Superior temporal gyrus (tissue), 1 donor: ENCODE measurements around the gene SERPINA1.
"Not testable (repeated sequence)": the region's sequence is repeated elsewhere in the genome, so short reads cannot be mapped to it uniquely, and the experiment has no call there.

ENCODE experiments used
- DNase-seq: peaks from one replicate; pipeline ENCODE4 v3.0.0-alpha.2; 2016; ENCODE audit errors: extremely low spot score

Gene SERPINA1

DNA sequence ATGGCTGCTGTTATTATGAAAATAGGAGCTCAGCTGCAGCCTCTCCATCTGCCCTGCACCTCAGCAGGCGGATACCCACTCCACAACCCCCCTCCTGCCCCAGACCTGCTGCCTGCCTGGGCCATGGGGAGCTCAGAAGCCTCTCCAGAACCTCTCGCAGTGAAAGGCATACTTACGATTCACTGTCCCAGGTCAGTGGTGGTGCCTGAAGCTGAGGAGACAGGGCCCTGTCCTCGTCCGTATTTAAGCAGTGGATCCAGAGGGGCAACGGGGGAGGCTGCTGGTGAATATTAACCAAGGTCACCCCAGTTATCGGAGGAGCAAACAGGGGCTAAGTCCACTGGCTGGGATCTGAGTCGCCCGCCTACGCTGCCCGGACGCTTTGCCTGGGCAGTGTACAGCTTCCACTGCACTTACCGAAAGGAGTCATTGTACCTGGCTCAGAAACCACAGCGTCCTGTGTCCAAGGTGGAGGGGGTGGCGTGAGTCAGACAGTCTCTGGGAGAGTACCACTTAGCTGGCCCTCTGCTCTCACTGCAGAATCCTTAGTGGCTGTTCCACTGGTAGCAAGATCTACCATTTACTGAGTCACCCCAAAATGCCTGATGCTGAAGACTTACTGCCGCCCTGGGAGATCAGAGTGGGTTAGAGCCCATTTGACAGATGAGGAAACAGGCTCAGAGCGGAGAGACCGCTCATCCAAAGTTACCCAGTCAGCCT lies at the start of gene SERPINA1:
TSS of gene SERPINA1 (minus strand) at position 219 of the 720 bp plus-strand sequence. CDS start 5,365 bp downstream, outside the sequence.
- DNase-seq, result no peak

DNA sequence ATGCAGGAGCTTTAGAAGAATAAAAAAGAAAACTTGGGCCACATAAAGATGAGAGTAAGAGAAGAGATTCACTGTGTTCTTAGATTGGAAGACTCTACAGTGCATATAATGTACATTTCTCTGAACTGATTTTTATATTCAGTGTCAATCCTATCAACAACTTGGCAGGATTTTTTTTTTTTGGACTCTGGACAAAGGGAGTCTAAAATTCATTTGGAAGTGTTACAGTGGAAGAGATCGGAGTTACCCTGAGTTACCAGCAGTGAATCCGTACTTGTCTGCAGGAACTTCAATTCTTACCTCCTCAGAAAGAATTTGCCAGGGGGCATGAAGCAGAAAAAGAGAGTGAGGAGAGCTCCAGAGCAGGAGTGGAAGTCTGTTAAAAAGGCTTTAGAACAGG lies 40.2 kb upstream of the SERPINA1 start:
- DNase-seq, result no peak

DNA sequence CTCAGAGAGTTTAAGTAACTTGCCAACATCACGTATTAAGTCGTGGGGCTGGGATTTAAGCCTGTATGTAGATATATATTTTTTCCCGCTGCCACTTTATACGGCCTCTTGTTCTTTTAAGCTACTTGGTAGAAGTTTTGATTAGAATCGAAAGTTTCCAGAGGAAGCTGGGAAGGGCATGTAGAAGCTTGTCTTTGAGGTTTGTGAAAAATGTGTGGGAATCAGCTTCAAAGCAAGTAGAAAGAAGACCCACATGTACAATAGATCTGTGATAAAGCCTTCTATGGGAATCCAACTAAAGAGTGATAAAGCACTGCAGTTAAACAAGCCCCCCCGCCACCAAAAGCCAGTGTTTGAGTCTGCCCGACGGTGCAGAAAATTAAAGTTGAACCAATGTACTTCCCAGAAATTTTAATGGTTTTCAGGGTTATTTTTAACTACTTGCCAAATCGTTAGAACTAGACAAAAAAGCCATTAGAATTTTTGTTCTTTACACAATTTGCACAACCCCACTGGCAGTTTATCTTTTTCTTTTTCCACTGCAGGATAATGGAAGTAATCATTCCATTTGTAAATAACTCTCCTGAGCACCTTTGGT lies 38.7 kb upstream of the SERPINA1 start:
- no peak for DNase-seq

DNA sequence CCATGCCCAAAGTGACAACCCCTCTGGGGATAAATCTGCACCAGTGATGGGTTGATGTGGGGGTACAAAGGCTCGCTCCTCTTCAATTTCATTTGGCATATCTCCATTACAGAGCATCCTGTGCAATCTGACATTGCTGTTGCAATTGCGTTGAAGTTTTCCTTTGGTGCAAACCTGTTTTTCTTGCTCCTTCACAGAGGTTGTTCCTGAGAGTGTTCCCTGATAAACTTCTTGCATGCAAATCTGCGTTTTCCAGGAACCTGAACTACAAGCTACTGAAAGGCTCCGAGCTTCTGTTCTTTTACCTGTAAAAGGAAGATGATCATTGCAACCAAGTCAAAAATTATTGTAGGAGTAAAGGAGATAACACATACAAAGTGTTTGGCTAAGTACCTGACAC lies 38.1 kb upstream of the SERPINA1 start:
- no peak for DNase-seq

DNA sequence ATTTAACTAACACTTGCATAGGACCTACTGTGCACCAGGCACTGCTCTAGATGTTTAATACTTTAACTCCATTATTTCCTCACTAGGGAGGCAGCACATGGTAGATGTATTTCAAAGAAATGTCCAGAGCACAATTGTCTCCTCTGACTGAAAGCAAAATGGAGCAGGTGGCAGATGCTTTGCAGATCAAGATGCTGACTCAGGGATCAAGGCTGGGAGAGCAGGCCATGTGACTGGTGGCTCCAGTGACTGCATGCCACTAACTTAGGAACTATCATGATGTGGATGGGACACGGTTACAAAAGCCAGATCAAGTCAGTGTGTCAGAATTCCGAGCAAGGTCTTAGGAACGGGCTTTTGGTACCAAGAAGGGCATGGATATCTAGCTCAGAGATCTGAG lies 36.0 kb upstream of the SERPINA1 start:
- DNase-seq, result no peak

DNA sequence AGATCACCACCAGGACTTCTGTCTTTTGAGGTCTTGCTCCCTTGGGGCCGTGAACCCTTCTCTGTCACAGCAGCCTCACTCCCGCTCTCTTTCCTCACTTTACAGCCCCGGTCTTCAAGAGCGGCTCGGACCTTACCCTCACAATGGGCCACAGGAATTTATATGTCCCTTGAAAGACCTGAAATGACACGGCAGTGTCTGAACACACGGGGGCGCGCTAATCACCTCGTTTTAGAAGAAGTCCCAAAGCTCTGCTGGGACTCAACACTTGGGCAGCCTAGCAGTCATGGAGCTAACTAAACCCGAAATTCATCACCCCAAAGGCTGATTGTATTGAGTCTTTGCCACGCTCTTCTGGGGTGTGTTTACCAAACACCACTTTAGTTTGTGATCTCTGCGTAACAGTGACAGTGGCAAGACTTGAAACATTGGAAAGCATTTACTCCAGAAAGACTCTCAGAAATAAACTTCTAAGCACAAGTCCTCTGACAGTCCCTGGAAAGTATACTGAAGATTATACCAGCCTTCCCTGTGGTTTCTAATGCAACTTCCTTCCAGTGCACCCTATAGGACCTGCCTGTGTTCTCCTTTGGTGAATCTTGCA lies 35.2 kb upstream of the SERPINA1 start:
- peak; percentile 57 for DNase-seq

DNA sequence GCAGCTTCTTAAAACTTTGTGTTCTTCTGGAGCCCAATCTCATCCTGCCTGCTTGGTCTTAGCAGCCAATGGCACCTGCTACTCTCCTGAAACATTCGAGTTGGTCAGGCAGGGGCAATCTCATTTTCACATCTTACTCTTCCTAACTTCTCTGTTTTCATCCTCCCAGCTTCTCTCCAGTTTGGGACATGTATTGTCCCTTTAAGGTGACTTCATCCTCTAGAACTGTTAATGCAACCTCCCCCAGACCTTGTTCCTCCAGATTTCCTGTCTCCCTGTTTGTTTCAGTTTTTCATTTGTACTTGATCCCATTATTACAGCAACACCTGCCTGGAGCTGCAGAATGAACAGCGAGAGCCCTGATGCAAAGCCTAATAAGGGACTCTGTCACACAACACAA lies 32.9 kb upstream of the SERPINA1 start:
- DNase-seq, result no peak

DNA sequence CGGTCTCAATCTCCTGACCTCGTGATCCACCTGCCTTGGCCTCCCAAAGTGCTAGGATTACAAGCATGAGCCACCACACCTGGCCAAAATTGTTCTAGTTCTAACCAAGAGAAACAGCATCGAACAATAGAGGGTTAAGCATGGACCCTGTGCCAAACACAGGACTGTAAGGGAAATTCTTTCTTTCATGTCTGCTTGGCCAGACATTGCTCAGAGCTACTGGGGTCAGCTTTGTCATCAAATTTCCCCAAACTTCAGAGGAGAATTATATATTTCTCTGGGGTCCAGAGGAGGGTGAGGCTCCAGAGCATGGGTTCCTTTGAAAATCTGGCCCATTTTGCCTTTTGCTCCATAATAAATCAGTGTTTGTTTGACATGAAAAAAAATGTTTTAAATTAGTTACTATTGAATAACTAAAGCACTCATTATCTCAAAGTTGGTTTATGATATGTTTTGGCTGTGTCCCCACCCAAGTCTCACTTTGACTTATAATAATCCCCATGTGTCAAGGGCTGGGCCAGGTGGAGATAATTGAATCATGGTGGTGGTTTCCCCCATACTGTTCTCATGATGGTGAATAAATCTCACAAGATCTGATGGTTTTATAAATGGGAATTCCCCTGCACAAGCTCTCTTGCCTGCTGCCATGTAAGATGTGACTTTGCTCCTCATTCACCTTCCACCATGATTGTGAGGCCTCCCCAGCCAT lies 29.2 kb upstream of the SERPINA1 start:
- DNase-seq, result not testable (repeated sequence)

DNA sequence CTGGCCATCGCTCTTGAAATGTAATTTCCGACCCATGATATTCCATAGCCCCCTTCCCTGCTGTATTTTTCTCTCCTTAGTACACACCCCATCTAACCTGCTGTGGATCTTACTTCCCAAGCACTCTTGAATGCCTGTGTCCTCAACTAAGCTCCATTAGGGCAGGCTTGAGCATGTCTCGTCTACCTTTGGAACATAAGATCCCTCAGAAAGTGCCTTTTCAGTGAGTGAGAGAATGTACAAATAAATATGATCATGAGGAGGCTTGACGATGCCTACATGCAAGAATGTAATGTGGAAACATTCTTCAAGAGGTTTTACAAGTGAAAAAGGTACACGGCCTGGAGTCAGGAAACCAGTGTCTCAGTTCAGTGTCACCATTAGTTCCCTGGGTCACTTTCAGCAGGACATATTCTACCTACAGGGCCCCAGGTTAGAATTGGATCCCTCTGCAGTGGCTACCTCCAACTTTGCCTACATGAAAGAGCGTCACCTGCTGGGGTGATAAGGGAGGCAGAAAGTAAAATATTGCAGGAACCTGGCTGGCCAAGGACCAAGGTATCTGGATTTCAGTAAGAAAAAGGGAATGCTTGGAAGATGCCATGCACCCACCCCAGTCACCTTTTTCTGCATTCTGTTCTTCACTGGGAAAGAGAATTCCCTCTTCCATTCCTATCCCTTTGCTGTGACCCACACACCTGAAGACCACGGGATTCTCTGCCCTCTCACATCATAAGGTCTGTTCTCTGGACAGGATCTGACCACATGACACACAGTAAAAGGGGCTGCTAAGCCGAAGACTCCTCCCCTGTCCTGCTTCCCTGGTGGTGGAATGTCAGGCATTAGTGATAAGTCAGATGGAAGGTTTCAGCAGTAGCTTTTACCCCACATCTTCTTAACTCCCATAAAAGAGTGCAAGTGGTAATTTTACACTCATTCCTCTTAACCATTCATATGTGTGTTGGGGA lies 24.6 kb upstream of the SERPINA1 start:
- no peak for DNase-seq

DNA sequence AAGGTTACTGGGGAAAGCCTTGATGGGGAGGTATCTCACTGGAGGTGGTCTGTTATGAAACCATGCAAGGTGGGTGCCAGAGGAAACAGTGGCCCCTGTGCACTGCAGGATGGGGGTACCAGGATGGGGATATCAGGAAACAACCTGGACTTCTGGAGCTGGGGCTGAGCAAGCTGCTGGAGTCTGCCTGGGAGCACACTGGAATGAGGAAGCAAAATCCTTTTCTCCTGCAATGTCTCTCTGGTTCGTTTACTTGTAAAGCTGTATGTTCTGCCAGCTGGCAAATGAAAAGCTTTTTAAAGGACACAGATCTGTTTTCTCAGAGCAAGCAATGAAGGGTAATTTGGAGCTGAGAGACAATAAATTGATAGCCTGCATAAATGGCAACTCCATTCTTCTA lies 23.2 kb upstream of the SERPINA1 start:
- no peak for DNase-seq

DNA sequence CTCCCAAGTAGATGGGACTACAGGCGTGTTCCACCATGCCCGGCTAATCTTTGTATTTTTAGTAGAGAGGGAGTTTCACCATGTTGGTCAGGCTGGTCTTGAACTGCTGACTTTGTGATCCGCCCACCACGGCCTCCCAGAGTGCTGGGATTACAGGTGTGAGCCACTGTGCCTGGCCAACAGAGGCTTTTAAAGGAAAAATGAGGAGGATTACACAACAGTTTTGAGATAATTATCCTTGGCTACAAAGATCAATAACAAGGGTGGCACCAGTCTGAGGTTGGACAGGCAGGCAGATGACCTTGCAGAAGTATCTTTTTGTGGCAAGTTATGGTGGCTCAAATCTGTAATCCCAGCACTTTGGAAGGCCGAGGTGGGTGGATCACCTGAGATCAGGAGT lies 21.0 kb upstream of the SERPINA1 start:
- not testable (repeated sequence) for DNase-seq

DNA sequence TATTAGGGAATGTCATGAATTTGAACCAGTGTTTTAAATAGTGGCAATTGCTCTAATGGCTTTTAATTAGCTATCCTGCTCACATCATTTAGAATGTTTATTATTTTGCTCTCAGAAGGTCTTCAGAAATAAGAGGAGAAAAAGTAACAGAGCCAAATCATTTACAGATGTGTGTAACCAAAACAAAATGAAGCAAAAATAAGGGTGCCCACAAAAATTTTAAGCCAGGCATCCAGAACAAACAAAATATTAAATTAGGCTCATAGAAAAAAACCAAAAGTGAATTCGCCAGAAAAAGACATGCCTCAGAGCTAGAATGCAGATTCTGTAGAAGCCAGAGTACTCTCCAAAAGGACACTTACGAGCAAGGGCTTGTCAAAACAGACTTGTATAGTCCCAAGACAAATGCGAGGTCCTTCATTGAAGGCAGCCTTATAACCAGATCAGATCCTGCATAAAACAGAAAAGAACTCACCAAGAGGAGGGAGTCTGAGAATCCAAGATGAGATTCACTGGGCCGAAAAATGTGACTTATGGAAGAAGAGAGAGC lies 20.2 kb upstream of the SERPINA1 start:
- DNase-seq, result no peak

DNA sequence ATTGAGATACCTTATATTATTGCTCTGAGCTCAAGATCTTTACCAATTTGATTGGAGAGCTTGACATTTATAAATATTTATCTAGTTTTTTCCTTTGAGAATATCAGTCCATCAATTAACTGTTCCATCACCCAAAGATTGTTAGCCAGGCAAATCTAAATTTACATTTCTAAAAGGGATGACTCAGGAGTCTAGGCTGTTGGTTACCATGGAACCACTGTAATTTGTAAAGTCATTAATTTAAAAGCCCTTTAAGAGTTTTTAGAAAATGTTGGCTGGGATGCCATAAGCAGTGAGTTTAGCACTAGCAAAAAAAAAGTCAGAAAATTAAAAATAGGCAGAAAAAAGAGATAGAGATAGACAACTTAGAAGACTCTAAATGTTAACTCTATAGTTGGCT lies 19.5 kb upstream of the SERPINA1 start:
- no peak for DNase-seq

DNA sequence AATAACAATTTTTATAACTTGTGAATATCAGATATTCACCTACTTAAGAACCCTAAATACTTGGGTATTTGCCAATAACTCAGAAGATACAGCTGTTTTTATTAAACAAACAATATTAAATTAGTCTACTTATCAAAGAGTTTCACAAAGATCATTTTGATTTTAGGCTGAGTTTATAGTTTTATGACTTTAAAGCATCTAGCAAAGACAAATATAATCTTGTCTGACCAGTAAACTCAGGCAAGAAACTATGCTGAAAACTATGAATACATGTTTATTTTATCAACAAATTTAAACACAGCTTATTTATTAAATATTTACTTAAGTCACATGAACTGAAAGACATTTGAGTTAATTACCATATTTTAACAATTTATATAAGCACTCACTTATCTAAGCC lies 18.5 kb upstream of the SERPINA1 start:
- DNase-seq, result no peak

DNA sequence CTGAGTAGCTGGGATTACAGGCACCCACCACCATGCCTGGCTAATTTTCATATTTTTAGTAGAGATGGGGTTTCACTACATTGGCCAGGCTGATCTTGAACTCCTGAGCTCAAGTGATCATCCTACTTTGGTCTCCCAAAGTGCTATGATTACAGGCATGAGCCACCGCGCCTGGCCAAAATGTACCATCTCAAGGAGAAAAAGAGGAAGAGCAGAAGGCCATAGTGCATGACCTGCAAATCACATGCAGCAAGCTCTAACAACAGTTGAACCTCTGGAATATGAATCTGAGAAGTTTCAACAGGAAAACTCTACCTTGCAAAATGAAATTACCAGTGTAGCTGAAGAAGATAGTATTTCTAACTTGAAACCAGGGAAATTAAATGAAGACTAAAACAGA lies 17.1 kb upstream of the SERPINA1 start:
- no peak for DNase-seq

DNA sequence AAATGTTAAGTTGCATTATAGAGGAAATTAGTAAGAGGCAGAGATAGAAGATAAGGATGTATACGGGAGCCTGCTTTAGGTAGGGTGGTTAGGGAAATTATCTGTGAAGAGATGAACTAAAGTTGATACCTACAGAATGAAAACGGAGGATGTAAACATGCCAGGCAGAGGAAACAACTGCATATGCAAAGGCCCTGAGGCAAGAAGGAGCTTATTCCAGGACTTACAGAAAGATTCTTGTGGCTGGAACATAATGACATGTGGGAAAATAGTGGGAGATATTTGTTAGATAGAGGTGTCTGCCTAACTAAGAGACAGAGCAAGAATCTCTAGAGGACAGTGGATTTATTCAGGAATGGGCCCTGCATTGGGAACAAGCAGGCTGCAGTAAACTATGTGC lies 16.2 kb upstream of the SERPINA1 start:
- no peak for DNase-seq

DNA sequence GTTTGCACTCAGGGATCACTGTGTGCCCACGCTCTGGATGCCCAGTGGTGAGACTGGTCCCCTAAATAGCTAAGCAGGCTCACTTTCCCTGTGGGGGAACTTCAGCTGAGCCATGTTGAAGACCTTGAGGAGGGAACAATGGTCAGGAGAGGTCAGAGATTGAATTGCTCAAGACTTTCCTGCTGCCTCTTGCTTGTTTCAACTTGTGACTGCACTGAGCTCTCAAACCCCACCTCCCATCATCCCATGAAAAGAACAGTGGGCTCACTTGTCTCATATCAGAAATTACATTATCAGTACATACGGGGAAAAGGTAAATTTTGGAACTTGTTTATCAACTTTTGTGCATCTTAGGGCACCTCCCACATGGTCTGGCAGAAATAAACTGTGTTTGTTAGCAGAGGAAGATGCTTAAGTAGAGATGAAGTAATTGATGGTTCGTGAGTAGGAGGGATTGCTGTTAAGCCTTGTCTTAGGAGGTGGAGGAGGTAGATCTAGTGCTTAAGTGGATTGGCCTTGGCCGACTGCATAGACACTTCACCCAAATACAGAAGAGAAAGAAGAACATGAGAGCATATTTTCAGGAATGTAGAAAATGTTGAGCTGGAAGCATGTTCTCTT lies 15.0 kb upstream of the SERPINA1 start:
- no peak for DNase-seq

DNA sequence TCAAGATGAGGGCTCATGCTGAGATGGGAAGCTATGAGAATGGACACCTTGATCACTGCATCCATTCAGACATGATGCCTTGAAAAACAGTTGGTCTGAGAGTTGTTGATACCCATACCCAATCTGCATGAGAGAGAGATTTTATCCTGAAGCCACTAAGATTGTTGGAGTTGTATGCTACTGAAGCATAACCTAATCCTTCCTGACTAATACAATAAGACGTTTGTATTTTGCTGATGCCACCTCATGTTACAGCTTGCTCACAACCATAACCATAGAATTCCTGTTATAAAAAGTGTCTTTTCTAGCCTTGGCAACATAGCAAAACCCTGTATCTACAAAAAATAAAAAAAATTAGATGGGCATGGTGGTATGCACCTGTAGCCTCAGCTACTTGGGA lies 12.7 kb upstream of the SERPINA1 start:
- no peak for DNase-seq

DNA sequence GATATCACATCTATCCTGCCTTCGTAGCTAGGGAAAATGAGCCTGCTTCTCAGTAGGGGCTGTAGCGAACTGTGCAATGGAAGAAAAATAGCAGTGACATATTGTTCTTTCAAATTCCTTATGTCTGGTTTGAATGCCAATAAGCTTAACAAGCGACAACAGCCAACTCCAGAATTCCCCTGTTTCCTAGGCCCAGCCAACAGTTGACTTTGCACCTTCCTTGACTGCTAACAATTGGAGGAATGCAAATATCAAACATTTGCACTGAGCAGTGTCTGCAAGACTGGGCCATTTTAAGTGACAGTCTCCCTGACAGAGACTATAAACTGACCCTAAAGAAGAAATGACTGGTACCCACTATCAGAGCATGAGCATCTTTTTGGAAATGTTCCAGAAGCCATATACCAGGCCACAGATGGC lies 12.0 kb upstream of the SERPINA1 start:
- DNase-seq, result no peak

DNA sequence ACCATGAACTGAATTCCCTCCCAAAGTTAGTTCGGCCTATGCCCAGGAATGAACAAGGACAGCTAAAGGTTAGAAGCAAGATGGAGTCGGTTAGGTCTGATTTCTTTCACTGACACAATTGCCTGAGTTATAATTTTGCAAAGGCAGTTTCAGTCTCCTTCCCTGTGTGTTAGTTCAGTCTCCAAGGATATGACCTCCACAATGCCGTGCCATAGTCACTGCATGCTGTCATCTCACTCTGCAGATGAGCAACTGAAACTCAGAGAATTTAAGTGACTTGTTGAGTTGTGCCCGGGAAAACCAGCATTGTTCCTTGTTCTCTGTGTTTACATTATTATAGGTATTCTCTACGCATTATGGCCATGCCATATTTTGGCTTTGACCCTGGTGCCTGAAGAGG lies 10.1 kb upstream of the SERPINA1 start:
- no peak for DNase-seq

DNA sequence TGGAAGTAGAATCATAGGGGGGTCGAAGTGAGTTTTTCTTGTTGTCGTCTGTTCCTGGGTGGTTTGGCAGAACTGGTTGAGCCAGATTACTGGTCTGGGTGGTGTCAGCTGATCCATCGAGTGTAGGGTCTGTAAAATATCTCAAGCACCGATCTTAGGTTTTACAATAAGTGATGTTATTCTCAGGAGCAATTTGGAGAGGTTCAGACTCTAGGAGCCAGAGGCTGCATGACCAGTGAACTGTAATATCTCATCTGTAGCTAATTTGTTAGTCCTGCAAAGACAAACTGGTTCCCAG lies 9.7 kb upstream of the SERPINA1 start:
- DNase-seq, result no peak
